ENCODE results near the gene FIGNL1.

DNA sequence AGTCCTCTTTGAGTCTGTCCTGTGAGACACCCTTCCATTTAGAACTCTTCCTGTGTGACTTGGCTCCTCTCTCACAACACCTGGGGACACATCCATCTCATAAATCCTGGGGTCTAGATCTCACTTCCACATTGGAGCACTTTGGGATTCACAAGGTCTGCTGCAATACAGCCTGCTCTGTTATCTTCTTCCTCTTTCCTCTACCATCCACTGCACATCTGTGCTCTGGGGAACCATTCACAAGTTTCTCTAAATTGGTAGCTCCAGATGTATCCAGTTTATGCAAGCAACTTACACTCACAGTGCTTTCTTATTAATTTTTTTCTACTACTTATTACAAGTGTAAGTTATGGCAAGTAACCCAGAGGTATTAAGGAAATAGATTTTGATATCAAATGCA is 5.5 kb upstream of the FIGNL1 start:
- TF ChIP-seq, protein P1, sequence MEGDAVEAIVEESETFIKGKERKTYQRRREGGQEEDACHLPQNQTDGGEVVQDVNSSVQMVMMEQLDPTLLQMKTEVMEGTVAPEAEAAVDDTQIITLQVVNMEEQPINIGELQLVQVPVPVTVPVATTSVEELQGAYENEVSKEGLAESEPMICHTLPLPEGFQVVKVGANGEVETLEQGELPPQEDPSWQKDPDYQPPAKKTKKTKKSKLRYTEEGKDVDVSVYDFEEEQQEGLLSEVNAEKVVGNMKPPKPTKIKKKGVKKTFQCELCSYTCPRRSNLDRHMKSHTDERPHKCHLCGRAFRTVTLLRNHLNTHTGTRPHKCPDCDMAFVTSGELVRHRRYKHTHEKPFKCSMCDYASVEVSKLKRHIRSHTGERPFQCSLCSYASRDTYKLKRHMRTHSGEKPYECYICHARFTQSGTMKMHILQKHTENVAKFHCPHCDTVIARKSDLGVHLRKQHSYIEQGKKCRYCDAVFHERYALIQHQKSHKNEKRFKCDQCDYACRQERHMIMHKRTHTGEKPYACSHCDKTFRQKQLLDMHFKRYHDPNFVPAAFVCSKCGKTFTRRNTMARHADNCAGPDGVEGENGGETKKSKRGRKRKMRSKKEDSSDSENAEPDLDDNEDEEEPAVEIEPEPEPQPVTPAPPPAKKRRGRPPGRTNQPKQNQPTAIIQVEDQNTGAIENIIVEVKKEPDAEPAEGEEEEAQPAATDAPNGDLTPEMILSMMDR (IDR thresholded peaks at IDR 0.05): no peak
- TF ChIP-seq POLR2A (IDR thresholded peaks at IDR 0.05): no peak
